Loucy (cell line): ENCODE measurements around the gene SFTPB.

Experiments used
- H2AFZ ChIP-seq: fragments of 200-600 bp; sonication (generic); 2 replicates; pipeline ENCODE4 v1.6.0; 2016; ENCODE audit warnings: antibody characterized with exemption, mild to moderate bottlenecking, low read length, moderate library complexity
- H3F3A ChIP-seq: fragments of 200-600 bp; 2 replicates; pipeline ENCODE4 v1.6.0; 2016; ENCODE audit warnings: antibody characterized with exemption, low read depth, mild to moderate bottlenecking
- H3K27me3 ChIP-seq: fragments of 200-600 bp; sonication (generic); 2 replicates; pipeline ENCODE4 v1.6.1; 2014; ENCODE audit warnings: low read length, mild to moderate bottlenecking; ENCODE audit not compliant: insufficient read depth, poor library complexity, severe bottlenecking
- H3K36me3 ChIP-seq: fragments of 200-600 bp; sonication (generic); 2 replicates; pipeline ENCODE4 v1.6.1; 2016; ENCODE audit warnings: low read length; ENCODE audit not compliant: insufficient read depth
- H3K4me1 ChIP-seq: fragments of 200-600 bp; sonication (generic); 2 replicates; pipeline ENCODE4 v1.5.1; 2014; ENCODE audit warnings: low read length, mild to moderate bottlenecking; ENCODE audit not compliant: insufficient read depth, poor library complexity, severe bottlenecking
- H3K4me2 ChIP-seq: fragments of 200-600 bp; sonication (generic); 2 replicates; pipeline ENCODE4 v1.6.0; 2014; ENCODE audit warnings: antibody characterized with exemption, low read length, low read depth, mild to moderate bottlenecking; ENCODE audit not compliant: poor library complexity, severe bottlenecking
- H3K4me3 ChIP-seq: fragments of 200-600 bp; sonication (generic); 2 replicates; pipeline ENCODE4 v1.5.1; 2014; ENCODE audit warnings: low read length, mild to moderate bottlenecking, mixed read lengths; ENCODE audit not compliant: poor library complexity, severe bottlenecking
- H3K79me2 ChIP-seq: fragments of 200-600 bp; sonication (generic); 2 replicates; pipeline ENCODE4 v1.6.1; 2014; ENCODE audit warnings: low read length; ENCODE audit not compliant: insufficient read depth
- H3K9ac ChIP-seq: fragments of 200-600 bp; sonication (generic); 2 replicates; pipeline ENCODE4 v1.6.0; 2014; ENCODE audit warnings: mild to moderate bottlenecking, low read depth, low read length, moderate library complexity; ENCODE audit not compliant: poor library complexity, severe bottlenecking
- H3K9me2 ChIP-seq: fragments of 200-600 bp; sonication (generic); replicated peaks from 2 replicates; pipeline ENCODE4 v1.6.1; 2016; ENCODE audit warnings: low read depth, low read length, mixed read lengths
- H3K9me3 ChIP-seq: fragments of 200-600 bp; sonication (generic); 2 replicates; pipeline ENCODE4 v1.6.1; 2014; ENCODE audit warnings: mild to moderate bottlenecking, antibody characterized with exemption, low read length, low read depth; ENCODE audit not compliant: insufficient read depth
- H4K20me1 ChIP-seq: fragments of 200-600 bp; sonication (generic); 2 replicates; pipeline ENCODE4 v1.6.0; 2014; ENCODE audit warnings: antibody characterized with exemption, low read length, mild to moderate bottlenecking; ENCODE audit not compliant: insufficient read depth, poor library complexity, severe bottlenecking
- EZH2phosphoT487 ChIP-seq: fragments of 200-600 bp; IDR thresholded peaks from 2 replicates; pipeline ENCODE4 v1.6.1; 2018; ENCODE audit warnings: antibody characterized with exemption, mild to moderate bottlenecking, moderate library complexity, borderline replicate concordance
- TF ChIP-seq, protein P1 (sequence below): fragments of 200-600 bp; sonication (generic); conservative IDR thresholded peaks from 2 replicates; pipeline ENCODE4 v1.5.1; 2014; ENCODE audit warnings: mild to moderate bottlenecking, antibody characterized with exemption, low read length

Gene SFTPB

DNA sequence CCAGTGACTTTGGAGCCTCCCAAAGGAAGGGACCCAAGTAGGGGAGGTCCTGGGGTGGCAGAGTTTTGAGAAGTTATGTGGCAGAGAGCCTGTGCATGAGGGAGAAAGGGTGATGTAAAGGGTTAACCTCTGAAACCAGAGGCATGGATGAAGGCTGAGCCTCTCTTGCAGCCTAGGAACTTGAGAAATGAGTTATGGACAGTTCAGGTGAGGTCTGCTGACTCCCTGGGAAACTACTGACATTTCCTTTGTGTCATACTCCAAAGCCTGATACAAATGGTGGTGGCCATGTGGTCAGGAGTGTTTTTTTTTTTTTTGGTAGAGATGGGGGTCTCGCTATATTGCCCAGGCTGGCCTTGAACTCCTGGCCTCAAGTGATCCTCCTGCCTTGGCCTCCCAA, 13.8 kb upstream of the SFTPB start:
- TF ChIP-seq EZH2phosphoT487, result no peak
- TF ChIP-seq, protein P1, sequence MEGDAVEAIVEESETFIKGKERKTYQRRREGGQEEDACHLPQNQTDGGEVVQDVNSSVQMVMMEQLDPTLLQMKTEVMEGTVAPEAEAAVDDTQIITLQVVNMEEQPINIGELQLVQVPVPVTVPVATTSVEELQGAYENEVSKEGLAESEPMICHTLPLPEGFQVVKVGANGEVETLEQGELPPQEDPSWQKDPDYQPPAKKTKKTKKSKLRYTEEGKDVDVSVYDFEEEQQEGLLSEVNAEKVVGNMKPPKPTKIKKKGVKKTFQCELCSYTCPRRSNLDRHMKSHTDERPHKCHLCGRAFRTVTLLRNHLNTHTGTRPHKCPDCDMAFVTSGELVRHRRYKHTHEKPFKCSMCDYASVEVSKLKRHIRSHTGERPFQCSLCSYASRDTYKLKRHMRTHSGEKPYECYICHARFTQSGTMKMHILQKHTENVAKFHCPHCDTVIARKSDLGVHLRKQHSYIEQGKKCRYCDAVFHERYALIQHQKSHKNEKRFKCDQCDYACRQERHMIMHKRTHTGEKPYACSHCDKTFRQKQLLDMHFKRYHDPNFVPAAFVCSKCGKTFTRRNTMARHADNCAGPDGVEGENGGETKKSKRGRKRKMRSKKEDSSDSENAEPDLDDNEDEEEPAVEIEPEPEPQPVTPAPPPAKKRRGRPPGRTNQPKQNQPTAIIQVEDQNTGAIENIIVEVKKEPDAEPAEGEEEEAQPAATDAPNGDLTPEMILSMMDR, result no peak
- no peak overlapping the region for H3K4me2 ChIP-seq
- no peak overlapping the region for H2AFZ ChIP-seq
- no peaks in the 10 kb centered on the region for H3F3A ChIP-seq
- H3K27me3 ChIP-seq, result no peaks in the 10 kb centered on the region
- no peaks in the 10 kb centered on the region for H3K4me1 ChIP-seq
- H3K9ac ChIP-seq, result no peak overlapping the region
- no peaks in the 10 kb centered on the region for H3K9me2 ChIP-seq
- no peaks in the 10 kb centered on the region for H4K20me1 ChIP-seq
- H3K4me3 ChIP-seq, result no peak overlapping the region
- H3K9me3 ChIP-seq, result no peaks in the 10 kb centered on the region
- no peaks in the 10 kb centered on the region for H3K79me2 ChIP-seq
- H3K36me3 ChIP-seq, result no peaks in the 10 kb centered on the region

DNA sequence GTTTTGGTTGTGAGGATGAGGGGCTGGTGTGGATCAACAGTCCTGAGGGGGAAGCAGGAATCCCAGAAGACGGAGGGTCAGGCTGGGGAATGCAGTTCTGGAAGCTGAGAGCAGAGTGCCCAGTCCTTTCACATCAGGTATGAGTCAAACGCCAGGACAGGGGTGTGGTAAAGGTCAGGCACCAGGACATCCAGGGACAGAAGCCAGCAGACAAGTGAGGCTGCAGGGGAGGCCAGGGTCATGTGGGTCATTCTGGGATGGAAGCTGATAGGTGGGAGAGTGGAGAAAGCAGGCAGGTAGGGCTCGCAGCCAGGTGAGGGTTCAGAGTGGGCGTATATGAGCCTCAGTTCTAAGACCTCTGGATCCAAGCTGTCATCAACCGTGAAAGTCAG, 13.4 kb upstream of the SFTPB start:
- H3K4me2 ChIP-seq, result no peak overlapping the region
- no peak overlapping the region for H2AFZ ChIP-seq
- no peaks in the 10 kb centered on the region for H3K79me2 ChIP-seq
- H3K9ac ChIP-seq, result no peak overlapping the region
- H3K9me2 ChIP-seq, result no peaks in the 10 kb centered on the region
- H4K20me1 ChIP-seq, result no peaks in the 10 kb centered on the region
- no peaks in the 10 kb centered on the region for H3K36me3 ChIP-seq
- TF ChIP-seq, protein P1, result no peak
- no peak for TF ChIP-seq EZH2phosphoT487
- no peaks in the 10 kb centered on the region for H3K9me3 ChIP-seq
- H3K4me3 ChIP-seq, result no peak overlapping the region
- H3K27me3 ChIP-seq, result no peaks in the 10 kb centered on the region
- no peaks in the 10 kb centered on the region for H3K4me1 ChIP-seq
- H3F3A ChIP-seq, result no peaks in the 10 kb centered on the region

DNA sequence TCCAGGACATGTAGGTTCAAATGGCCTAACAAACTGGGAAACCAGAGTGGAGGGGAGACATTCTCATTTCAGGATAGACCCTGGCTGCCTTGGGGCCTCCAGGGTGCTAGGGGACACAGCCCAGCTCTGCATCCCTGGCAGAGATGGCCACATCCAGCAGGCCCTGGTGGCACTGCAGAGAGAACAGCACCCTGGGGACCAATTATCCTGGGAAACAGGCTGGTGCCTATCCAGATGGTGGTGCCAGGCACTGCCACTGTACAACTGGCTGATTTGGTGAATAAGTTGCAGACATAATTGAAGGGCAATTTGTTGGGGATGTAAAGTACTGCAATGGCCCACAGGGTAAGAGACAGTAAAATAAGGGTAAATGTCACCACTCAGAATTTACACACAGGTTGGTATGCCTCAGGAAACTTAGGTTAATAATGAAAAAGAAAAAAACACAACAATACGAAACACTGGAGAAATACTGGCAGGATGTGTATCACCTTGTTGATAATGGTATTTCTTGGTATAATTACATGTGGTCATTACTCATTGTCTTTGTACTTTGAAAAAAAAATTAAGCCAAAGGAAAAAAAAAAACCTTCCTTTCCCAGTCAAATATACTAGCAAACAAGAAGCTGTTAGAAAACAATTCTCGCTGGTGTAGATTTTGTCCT, 12.8 kb upstream of the SFTPB start:
- Histone ChIP-seq H4K20me1 (no peaks in the 10 kb centered on the region), H2AFZ (no peak overlapping the region), H3K4me1 (no peaks in the 10 kb centered on the region), H3F3A (no peaks in the 10 kb centered on the region), H3K4me2 (no peak overlapping the region), H3K27me3 (no peaks in the 10 kb centered on the region), H3K36me3 (no peaks in the 10 kb centered on the region), H3K9me2 (no peaks in the 10 kb centered on the region), H3K9me3 (no peaks in the 10 kb centered on the region), H3K4me3 (no peak overlapping the region), H3K9ac (no peak overlapping the region), H3K79me2 (no peaks in the 10 kb centered on the region)
- TF ChIP-seq, protein P1, result no peak
- no peak for TF ChIP-seq EZH2phosphoT487
